Large intestine (tissue), 3 donors: ENCODE measurements around the gene PVR. TPM values are rescaled to one million over a fixed set of nuclear protein-coding genes. Genes with fewer than 3 reads are reported as not detected.
"Not testable (repeated sequence)": the region's sequence is repeated elsewhere in the genome, so short reads cannot be mapped to it uniquely, and the experiment has no call there.

Experiments
- DNase-seq, 2 donors: peaks; one replicate each; pipeline versions ENCODE4 v3.0.0 to v3.0.0-alpha.2; 2013
- H3K27ac ChIP-seq: one replicate; pipeline ENCODE4 v1.5.1; 2013; ENCODE audit warnings: low read length
- H3K27me3 ChIP-seq: 2 replicates; pipeline ENCODE4 v1.6.1; 2013; ENCODE audit warnings: low read length; ENCODE audit not compliant: control insufficient read depth, insufficient read depth
- H3K36me3 ChIP-seq: 2 replicates; pipeline ENCODE4 v1.6.1; 2013; ENCODE audit warnings: low read length; ENCODE audit not compliant: control insufficient read depth, insufficient read depth
- H3K4me1 ChIP-seq: one replicate; pipeline ENCODE4 v1.6.1; 2013; ENCODE audit warnings: low read length; ENCODE audit not compliant: control insufficient read depth, insufficient read depth
- H3K4me3 ChIP-seq: one replicate; pipeline ENCODE4 v1.5.1; 2013; ENCODE audit warnings: low read length
- H3K9me3 ChIP-seq: one replicate; pipeline ENCODE4 v1.6.1; 2013; ENCODE audit warnings: mild to moderate bottlenecking, low read depth, low read length, moderate library complexity; ENCODE audit not compliant: control insufficient read depth
- WGBS: methylation state at CpG from one replicate; pipeline ENCODE4 v1.1.5; 2013; ENCODE audit warnings: low lambda C conversion rate; ENCODE audit not compliant: insufficient coverage; 5-methylcytosine and 5-hydroxymethylcytosine counted together
- polyA plus RNA-seq: library from polyadenylated mRNA; unstranded; fragments of 120-200 nt; gene quantifications from one replicate; pipeline ENCODE4 v1.2.1, GENCODE V29; 2013

PVR gene
- polyA plus RNA-seq, 1 donor: 101 TPM

DNA sequence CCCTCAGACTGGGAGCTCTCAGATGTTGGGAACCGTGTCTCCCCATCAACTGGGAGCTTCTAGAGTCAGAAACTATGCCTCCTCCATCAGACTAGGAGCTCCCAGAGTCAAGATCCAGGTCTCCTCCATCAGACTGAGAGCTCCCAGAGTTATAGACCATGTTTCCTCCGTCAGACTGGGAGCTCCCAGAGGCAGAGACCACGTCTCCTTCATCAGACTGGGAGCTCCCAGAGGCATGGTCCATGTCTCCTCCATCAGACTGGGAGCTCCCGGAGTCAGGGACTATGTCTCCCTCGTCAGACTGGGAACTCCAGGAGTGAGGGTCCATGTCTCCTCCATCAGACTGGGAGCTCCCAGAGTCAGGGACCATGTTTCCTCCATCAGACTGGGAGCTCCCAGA, 65.2 kb downstream of the PVR start:
- Histone ChIP-seq H3K4me1 (no peaks in the 10 kb centered on the region), H3K9me3 (no peaks in the 10 kb centered on the region), H3K27me3 (no peaks in the 10 kb centered on the region), H3K27ac (no peak overlapping the region), H3K36me3 (no peaks in the 10 kb centered on the region), H3K4me3 (no peak overlapping the region)
- WGBS: no CpG with 5 or more reads among the region's 5 CpGs
- DNase-seq: no peak

DNA sequence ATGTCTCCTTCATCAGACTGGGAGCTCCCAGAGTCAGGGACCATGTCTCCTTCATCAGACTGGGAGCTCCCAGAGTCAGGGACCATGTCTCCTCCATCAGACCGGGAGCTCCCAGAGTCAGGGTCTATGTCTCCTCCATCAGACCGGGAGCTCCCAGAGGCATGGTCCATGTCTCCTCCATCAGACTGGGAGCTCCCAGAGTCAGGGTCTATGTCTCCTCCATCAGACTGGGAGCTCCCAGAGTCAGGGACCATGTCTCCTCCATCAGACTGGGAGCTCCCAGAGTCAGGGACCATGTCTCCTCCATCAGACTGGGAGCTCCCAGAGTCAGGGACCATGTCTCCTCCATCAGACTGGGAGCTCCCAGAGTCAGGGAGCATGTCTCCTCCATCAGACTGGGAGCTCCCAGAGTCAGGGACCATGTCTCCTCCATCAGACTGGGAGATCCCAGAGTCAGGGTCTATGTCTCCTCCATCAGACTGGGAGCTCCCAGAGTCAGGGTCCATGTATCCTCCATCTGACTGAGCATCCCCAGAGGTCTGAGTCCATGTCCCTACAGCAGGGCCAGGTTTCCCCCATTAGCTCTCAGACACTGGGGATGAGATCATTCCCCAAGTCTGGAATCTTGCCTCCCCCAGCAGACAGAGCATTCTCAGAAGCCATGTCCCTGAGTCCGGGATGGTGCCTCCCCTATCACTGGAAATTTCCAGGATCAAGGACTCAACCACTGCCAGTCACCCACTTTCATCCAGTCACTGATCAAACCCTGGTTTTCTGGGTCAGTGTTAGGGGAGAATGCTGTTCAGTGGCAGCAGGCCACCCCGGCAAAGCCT, 65.9 kb downstream of the PVR start:
- not testable (repeated sequence) for H3K36me3 ChIP-seq, H3K27ac ChIP-seq, H3K9me3 ChIP-seq, H3K27me3 ChIP-seq, DNase-seq, H3K4me3 ChIP-seq, H3K4me1 ChIP-seq
- WGBS: no CpG with 5 or more reads among the region's 4 CpGs

DNA sequence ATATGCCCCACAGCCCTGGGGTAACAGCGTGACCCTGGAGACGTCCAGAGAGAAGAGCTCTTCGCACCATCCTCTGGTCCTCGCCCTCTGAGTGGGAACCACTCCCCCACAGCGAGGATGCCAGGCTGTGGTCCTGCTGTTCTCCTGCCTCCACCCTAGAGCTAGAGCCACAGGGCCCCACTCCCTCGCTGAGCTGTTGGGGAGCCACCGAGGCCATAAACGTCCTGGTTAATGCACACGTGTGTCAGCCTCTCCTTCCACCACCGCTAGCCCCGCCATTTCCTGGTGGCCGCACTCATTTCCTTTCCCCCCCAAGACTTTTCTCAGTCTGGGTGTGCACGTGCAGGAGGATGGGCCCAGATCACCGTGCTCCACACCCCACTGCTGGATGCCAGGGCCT, 66.8 kb downstream of the PVR start:
- H3K4me3 ChIP-seq: no peak overlapping the region
- no peaks in the 10 kb centered on the region for H3K27me3 ChIP-seq
- H3K9me3 ChIP-seq: peaks cover 6% of the 10 kb centered on the region
- DNase-seq: no peak
- no peak overlapping the region for H3K27ac ChIP-seq
- no CpG with 5 or more reads among the region's 14 CpGs for WGBS
- no peaks in the 10 kb centered on the region for H3K4me1 ChIP-seq
- H3K36me3 ChIP-seq: no peaks in the 10 kb centered on the region

DNA sequence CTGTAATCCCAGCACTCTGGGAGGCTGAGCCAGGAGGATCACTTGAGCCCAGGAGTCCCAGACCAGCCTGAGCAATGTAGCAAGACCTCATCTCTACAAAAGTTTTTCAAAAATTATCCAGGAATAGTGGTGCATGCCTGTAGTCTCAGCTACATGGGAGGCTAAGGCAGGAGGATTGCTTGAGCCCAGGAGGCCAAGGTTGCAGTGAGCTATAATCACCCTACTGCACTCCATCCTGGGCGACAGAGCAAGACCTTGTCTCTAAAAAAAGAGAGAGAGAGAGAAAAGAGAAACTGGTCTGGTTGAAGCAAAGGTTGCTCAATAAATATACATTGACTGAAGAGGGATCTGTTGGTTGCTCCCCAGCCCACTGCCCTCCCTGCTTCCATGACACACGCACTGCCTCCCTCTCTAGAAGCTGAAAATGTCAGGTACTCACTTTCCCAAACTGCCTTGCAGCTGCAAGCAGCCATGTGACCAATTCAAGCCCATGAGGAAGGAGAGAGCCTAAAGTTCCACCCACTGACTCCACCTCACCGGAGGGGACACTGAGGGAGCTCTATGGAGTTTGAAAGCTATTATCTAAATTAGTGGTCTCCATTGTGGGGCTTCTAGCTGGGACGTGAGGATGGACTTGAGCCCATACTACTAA, 69.3 kb downstream of the PVR start:
- WGBS: no CpG with 5 or more reads among the region's 4 CpGs
- H3K4me1 ChIP-seq: no peaks in the 10 kb centered on the region
- no peak overlapping the region for H3K4me3 ChIP-seq
- no peak overlapping the region for H3K27ac ChIP-seq
- no peaks in the 10 kb centered on the region for H3K27me3 ChIP-seq
- no peak for DNase-seq
- H3K9me3 ChIP-seq: peaks cover 6% of the 10 kb centered on the region
- no peaks in the 10 kb centered on the region for H3K36me3 ChIP-seq

Other genes starting within 250 kb of the PVR start
- gene ZNF285, start 242.3 kb upstream of the PVR start, polyA plus RNA-seq: 5.6 TPM
- gene ZNF229, start 195.4 kb upstream of the PVR start, polyA plus RNA-seq: 9.2 TPM
- 10.2 TPM for gene ZNF180, start 143.4 kb upstream of the PVR start, polyA plus RNA-seq
- gene CEACAM20, start 114.2 kb upstream of the PVR start, polyA plus RNA-seq: 2.6 TPM
- 11.5 TPM for gene IGSF23, start 30.3 kb upstream of the PVR start, polyA plus RNA-seq
- gene CEACAM19, start 27.6 kb downstream of the PVR start, polyA plus RNA-seq: 59.5 TPM
- gene CEACAM16, start 55.2 kb downstream of the PVR start, polyA plus RNA-seq: not detected
- gene BCL3, start 104.8 kb downstream of the PVR start, polyA plus RNA-seq: 60.2 TPM
- gene CBLC, start 134.0 kb downstream of the PVR start, polyA plus RNA-seq: 49.5 TPM
- gene BCAM, start 165.2 kb downstream of the PVR start, polyA plus RNA-seq: 154 TPM
- 135 TPM for gene NECTIN2, start 202.4 kb downstream of the PVR start, polyA plus RNA-seq
- gene TOMM40, start 247.3 kb downstream of the PVR start, polyA plus RNA-seq: 37.2 TPM